Measurements from ENCODE around the gene CLIC3. TPM values are rescaled to one million over a fixed set of nuclear protein-coding genes. Genes with fewer than 3 reads are reported as not detected.

CLIC3 gene
- total and polyA plus RNA-seq, 12 donors, result 0.22 to 6.4 (median 0.93) TPM; not detected in 3

DNA sequence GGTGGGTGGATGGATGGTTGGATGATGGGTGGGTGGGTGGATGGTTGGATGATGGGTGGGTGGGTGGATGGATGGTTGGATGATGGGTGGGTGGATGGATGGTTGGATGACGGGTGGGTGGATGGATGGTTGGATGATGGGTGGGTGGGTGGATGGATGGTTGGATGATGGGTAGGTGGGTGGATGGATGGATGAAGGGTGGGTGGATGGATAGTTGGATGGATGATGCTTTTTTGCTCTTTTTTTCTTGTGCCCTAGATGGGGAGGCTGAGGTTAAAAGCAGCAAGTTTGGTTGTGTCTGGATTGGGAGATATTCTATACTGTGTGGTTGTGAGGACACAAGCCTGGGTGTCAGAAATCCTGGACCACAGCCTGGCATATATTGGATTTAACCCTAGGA is 38.9 kb downstream of the CLIC3 start:
- Histone ChIP-seq H3K27ac (no peak overlapping the region), H3K4me1 (replicated peaks in 1 of 2) (peaks cover 0 to 5% of the 10 kb centered on the region in 2 donors), H3K4me3 (no peak overlapping the region), H3K36me3 (replicated peaks in 1 of 2) (no peaks in the 10 kb centered on the region), H3K9me3 (replicated peaks in 1 of 3) (no peaks in the 10 kb centered on the region), H3K27me3 (no peaks in the 10 kb centered on the region)
- 82 to 100% (median 90%) methylated on average over 1 of the region's 1 CpG for WGBS, 4 donors
- intact Hi-C loops (cut with DNase I), result loop anchor here in 1 of 2 donors (5.0 kb wide), 1 partner anchor 65 kb away; no protein-coding TSS in a partner anchor
- TF ChIP-seq, protein P1, sequence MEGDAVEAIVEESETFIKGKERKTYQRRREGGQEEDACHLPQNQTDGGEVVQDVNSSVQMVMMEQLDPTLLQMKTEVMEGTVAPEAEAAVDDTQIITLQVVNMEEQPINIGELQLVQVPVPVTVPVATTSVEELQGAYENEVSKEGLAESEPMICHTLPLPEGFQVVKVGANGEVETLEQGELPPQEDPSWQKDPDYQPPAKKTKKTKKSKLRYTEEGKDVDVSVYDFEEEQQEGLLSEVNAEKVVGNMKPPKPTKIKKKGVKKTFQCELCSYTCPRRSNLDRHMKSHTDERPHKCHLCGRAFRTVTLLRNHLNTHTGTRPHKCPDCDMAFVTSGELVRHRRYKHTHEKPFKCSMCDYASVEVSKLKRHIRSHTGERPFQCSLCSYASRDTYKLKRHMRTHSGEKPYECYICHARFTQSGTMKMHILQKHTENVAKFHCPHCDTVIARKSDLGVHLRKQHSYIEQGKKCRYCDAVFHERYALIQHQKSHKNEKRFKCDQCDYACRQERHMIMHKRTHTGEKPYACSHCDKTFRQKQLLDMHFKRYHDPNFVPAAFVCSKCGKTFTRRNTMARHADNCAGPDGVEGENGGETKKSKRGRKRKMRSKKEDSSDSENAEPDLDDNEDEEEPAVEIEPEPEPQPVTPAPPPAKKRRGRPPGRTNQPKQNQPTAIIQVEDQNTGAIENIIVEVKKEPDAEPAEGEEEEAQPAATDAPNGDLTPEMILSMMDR (IDR thresholded peaks at IDR 0.05), result no peak
- TF ChIP-seq POLR2A (IDR thresholded peaks at IDR 0.05), result no peak
- DNase-seq, result no peak

DNA sequence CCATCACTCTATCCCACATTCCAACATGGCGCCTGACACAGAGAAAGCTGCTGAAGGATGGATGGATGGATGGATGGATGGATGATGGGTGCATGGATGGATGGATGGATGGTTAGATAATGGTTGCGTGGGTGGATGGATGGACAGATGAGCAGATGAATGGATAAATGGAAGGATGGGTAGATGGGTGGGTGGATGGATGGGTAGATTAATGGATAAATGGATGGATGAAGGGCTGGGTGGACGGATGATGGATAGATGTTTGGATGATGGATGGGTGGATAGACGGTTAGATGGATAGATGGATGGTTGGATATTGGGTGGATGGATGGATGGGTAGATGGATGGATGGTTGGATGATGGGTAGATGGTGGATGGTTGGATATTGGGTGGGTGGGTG is 39.8 kb downstream of the CLIC3 start:
- intact Hi-C loops (cut with DNase I), result loop anchor here in 1 of 2 donors (5.0 kb wide), 1 partner anchor 66 kb away; no protein-coding TSS in a partner anchor
- H3K9me3 ChIP-seq (replicated peaks in 1 of 3), result no peaks in the 10 kb centered on the region
- 93 to 100% (median 94%) methylated on average over 4 of the region's 4 CpGs for WGBS, 4 donors
- peaks cover 0 to 14% of the 10 kb centered on the region in 2 donors for H3K4me1 ChIP-seq (replicated peaks in 1 of 2)
- H3K4me3 ChIP-seq, result no peak overlapping the region
- TF ChIP-seq, protein P1 (IDR thresholded peaks at IDR 0.05), result no peak
- no peak for TF ChIP-seq POLR2A (IDR thresholded peaks at IDR 0.05)
- DNase-seq, result no peak
- H3K36me3 ChIP-seq (replicated peaks in 1 of 2), result no peaks in the 10 kb centered on the region
- no peaks in the 10 kb centered on the region for H3K27me3 ChIP-seq
- H3K27ac ChIP-seq, result no peak overlapping the region

DNA sequence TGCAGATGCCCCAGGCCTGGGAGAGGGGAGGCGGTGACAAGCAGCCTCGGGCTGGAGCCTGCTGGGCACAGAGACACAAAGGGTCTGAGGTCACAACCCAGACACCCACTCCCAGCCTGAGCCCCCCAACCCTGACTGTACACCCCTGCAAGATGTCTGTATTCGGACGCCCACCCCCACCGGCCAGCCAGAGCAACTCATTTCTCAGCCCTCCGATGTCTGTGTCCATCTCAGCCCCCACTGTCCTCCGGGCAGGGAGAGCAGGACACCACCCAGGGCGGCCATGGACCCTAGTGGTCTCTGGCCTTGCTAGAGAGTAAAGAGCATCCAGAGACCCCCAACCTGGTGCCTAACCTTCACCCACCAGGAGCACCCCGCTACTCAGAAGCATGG is 40.4 kb downstream of the CLIC3 start:
- WGBS, 4 donors, result 94 to 100% (median 97%) methylated on average over 1 to 9 of the region's 9 CpGs
- peaks cover 0 to 16% of the 10 kb centered on the region in 2 donors for H3K4me1 ChIP-seq (replicated peaks in 1 of 2)
- no peaks in the 10 kb centered on the region for H3K36me3 ChIP-seq (replicated peaks in 1 of 2)
- TF ChIP-seq, protein P1 (IDR thresholded peaks at IDR 0.05), result no peak
- no peak for TF ChIP-seq POLR2A (IDR thresholded peaks at IDR 0.05)
- intact Hi-C loops (cut with DNase I), result loop anchor here in 1 of 2 donors (5.0 kb wide), 1 partner anchor 66 kb away; no protein-coding TSS in a partner anchor
- H3K9me3 ChIP-seq (replicated peaks in 1 of 3), result no peaks in the 10 kb centered on the region
- H3K27me3 ChIP-seq, result no peaks in the 10 kb centered on the region
- H3K27ac ChIP-seq, result no peak overlapping the region
- DNase-seq, result no peak
- no peak overlapping the region for H3K4me3 ChIP-seq

DNA sequence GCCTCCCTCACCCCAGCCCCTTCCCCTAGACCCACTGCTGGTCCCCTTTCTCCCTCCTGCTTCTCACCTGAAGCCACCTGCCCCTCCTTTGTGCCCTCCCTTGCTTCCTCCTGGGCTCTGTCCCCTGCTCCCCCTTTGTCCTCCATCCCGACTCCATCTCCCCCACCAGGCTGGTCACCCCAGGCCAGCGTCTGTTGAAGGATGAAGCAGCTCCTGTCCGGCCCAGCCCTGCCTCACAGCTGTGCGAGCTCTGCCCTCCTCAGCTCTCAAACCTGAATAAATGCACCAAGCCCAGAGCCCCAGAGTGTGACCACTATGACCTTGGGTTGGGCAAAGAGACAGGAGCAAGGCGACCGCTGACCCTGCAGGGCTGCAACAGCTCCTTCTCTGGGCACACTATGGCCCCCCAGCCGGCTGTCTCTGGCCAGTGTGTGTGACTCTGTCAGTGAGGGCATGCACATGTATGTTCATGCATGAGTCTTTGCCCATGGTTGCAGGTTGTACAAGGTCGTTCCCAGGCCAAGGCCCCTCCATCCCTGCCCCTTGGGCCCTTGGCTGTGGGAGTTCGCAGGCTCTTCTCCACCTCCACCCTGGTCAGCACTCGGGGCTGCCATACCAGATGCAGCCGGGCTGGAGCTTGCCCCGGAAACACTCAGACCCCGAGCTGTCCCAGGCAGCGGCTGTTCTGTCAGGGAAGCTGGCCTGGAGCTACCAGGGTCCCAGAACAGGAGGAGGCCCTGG is 41.0 kb downstream of the CLIC3 start:
- intact Hi-C loops (cut with DNase I), result loop anchor here in 1 of 2 donors (5.0 kb wide), 1 partner anchor 67 kb away; no protein-coding TSS in a partner anchor
- 83 to 94% (median 86%) methylated on average over 6 to 14 of the region's 14 CpGs for WGBS, 4 donors
- no peak for DNase-seq
- Histone ChIP-seq H3K36me3 (replicated peaks in 1 of 2) (no peaks in the 10 kb centered on the region), H3K9me3 (replicated peaks in 1 of 3) (no peaks in the 10 kb centered on the region), H3K4me1 (replicated peaks in 1 of 2) (peaks cover 4 to 20% of the 10 kb centered on the region in 2 donors), H3K27me3 (no peaks in the 10 kb centered on the region), H3K4me3 (no peak overlapping the region), H3K27ac (no peak overlapping the region)
- TF ChIP-seq, protein P1 (IDR thresholded peaks at IDR 0.05), result no peak
- no peak for TF ChIP-seq POLR2A (IDR thresholded peaks at IDR 0.05)
